ENCODE data around the gene GABRR3. TPM values are rescaled to one million over a fixed set of nuclear protein-coding genes. Genes with fewer than 3 reads are reported as not detected.

GABRR3 gene
- total RNA-seq, 2 experiments from 2014 or later = not detected

GRCh38 chr3:98002717-98003116 lies 32.4 kb downstream of the GABRR3 start:
- DNase-seq = no peak
- Mint-ChIP-seq H3K9me3 (ENCODE audit: insufficient read depth) (no peaks in the 10 kb centered on the region), H3K27ac (no peak overlapping the region), H3K36me3 (ENCODE audit: low read depth) (peaks cover 3% of the 10 kb centered on the region), H3K4me3 (no peak overlapping the region), H3K27me3 (ENCODE audit: low read depth) (peaks cover 9% of the 10 kb centered on the region), H3K4me1 (ENCODE audit: low read depth) (peaks cover 16% of the 10 kb centered on the region)
- no peak for ATAC-seq
- ChIA-PET POLR2A (no interaction called here), CTCF (interaction anchor here (1.2 to 3.3 kb wide), 3 partner anchors 11 to 23 kb away, joined by 5 to 14 read pairs (median 5); no protein-coding TSS in a partner anchor)

GRCh38 chr3:97999994-98000393 lies 35.1 kb downstream of the GABRR3 start:
- DNase-seq (no peak), ATAC-seq (no peak)
- H3K27me3 Mint-ChIP-seq (ENCODE audit: low read depth) = peaks cover 8% of the 10 kb centered on the region
- no peak overlapping the region for H3K27ac Mint-ChIP-seq
- H3K4me3 Mint-ChIP-seq = no peak overlapping the region
- peaks cover 3% of the 10 kb centered on the region for H3K36me3 Mint-ChIP-seq (ENCODE audit: low read depth)
- H3K4me1 Mint-ChIP-seq (ENCODE audit: low read depth) = peaks cover 10% of the 10 kb centered on the region
- ChIA-PET CTCF (interaction anchor here (0.9 kb wide), 1 partner anchor 9 kb away, joined by 4 read pairs; no protein-coding TSS in a partner anchor), POLR2A (no interaction called here)
- H3K9me3 Mint-ChIP-seq (ENCODE audit: insufficient read depth) = no peaks in the 10 kb centered on the region

- Mint-ChIP-seq H3K36me3 (ENCODE audit: low read depth) (peaks cover 3% of the 10 kb centered on the region), H3K27ac (no peak overlapping the region), H3K27me3 (ENCODE audit: low read depth) (peaks cover 8% of the 10 kb centered on the region), H3K9me3 (ENCODE audit: insufficient read depth) (no peaks in the 10 kb centered on the region), H3K4me1 (ENCODE audit: low read depth) (peaks cover 10% of the 10 kb centered on the region), H3K4me3 (no peak overlapping the region)
- DNase-seq = no peak
- POLR2A ChIA-PET = no interaction called here
- no peak for ATAC-seq
- CTCF ChIA-PET = no interaction called here
These were observed 36.0 kb downstream of the GABRR3 start for GRCh38 chr3:97999103-97999502.

GRCh38 chr3:97996988-97997387 lies 38.1 kb downstream of the GABRR3 start:
- Mint-ChIP-seq H3K36me3 (ENCODE audit: low read depth) (no peaks in the 10 kb centered on the region), H3K27ac (no peak overlapping the region), H3K4me1 (ENCODE audit: low read depth) (peaks cover 2% of the 10 kb centered on the region), H3K9me3 (ENCODE audit: insufficient read depth) (no peaks in the 10 kb centered on the region), H3K4me3 (no peak overlapping the region), H3K27me3 (ENCODE audit: low read depth) (peaks cover 19% of the 10 kb centered on the region)
- DNase-seq = no peak
- POLR2A ChIA-PET = no interaction called here
- CTCF ChIA-PET = interaction anchor here (1.0 kb wide), 1 partner anchor 27 kb away, joined by 3 read pairs; no protein-coding TSS in a partner anchor
- ATAC-seq = no peak

- ATAC-seq (no peak), DNase-seq (no peak)
- H3K36me3 Mint-ChIP-seq (ENCODE audit: low read depth) = no peaks in the 10 kb centered on the region
- peaks cover 22% of the 10 kb centered on the region for H3K4me1 Mint-ChIP-seq (ENCODE audit: low read depth)
- CTCF ChIA-PET = interaction anchor here (1.3 to 1.6 kb wide), 2 partner anchors 11 to 23 kb away, joined by 3 to 4 read pairs; no protein-coding TSS in a partner anchor
- POLR2A ChIA-PET = no interaction called here
- H3K27me3 Mint-ChIP-seq (ENCODE audit: low read depth) = peaks cover 14% of the 10 kb centered on the region
- H3K27ac Mint-ChIP-seq = no peak overlapping the region
- no peak overlapping the region for H3K4me3 Mint-ChIP-seq
- no peaks in the 10 kb centered on the region for H3K9me3 Mint-ChIP-seq (ENCODE audit: insufficient read depth)
These were observed 40.7 kb downstream of the GABRR3 start for GRCh38 chr3:97994328-97994945.

GRCh38 chr3:97993526-97993925 lies 41.6 kb downstream of the GABRR3 start:
- H3K9me3 Mint-ChIP-seq (ENCODE audit: insufficient read depth) = no peaks in the 10 kb centered on the region
- ChIA-PET POLR2A (no interaction called here), CTCF (interaction anchor here (2.9 kb wide), 1 partner anchor 29 kb away, joined by 18 read pairs; no protein-coding TSS in a partner anchor)
- H3K27ac Mint-ChIP-seq = no peak overlapping the region
- peaks cover 22% of the 10 kb centered on the region for H3K4me1 Mint-ChIP-seq (ENCODE audit: low read depth)
- H3K27me3 Mint-ChIP-seq (ENCODE audit: low read depth) = peaks cover 14% of the 10 kb centered on the region
- H3K36me3 Mint-ChIP-seq (ENCODE audit: low read depth) = no peaks in the 10 kb centered on the region
- DNase-seq (no peak), ATAC-seq (no peak)
- H3K4me3 Mint-ChIP-seq = no peak overlapping the region

- ATAC-seq (no peak), DNase-seq (no peak)
- Mint-ChIP-seq H3K4me3 (no peak overlapping the region), H3K27me3 (ENCODE audit: low read depth) (peaks cover 14% of the 10 kb centered on the region), H3K27ac (no peak overlapping the region), H3K4me1 (ENCODE audit: low read depth) (peaks cover 22% of the 10 kb centered on the region), H3K9me3 (ENCODE audit: insufficient read depth) (no peaks in the 10 kb centered on the region), H3K36me3 (ENCODE audit: low read depth) (peaks cover 2% of the 10 kb centered on the region)
- ChIA-PET POLR2A (interaction anchor here (1.2 kb wide), 1 partner anchor 9 kb away, joined by 3 read pairs; no protein-coding TSS in a partner anchor), CTCF (interaction anchor here (2.9 kb wide), 1 partner anchor 30 kb away, joined by 18 read pairs; no protein-coding TSS in a partner anchor)
These were observed 42.5 kb downstream of the GABRR3 start for GRCh38 chr3:97992547-97993173.

GRCh38 chr3:97991293-97991682 lies 43.8 kb downstream of the GABRR3 start:
- Mint-ChIP-seq H3K27ac (no peak overlapping the region), H3K36me3 (ENCODE audit: low read depth) (peaks cover 2% of the 10 kb centered on the region), H3K9me3 (ENCODE audit: insufficient read depth) (peaks cover 3% of the 10 kb centered on the region), H3K27me3 (ENCODE audit: low read depth) (peaks cover 12% of the 10 kb centered on the region), H3K4me3 (peak overlapping the region; percentile 13), H3K4me1 (ENCODE audit: low read depth) (peaks cover 22% of the 10 kb centered on the region)
- DNase-seq (no peak), ATAC-seq (peak; percentile 55)
- ChIA-PET CTCF (interaction anchor here (0.8 to 2.9 kb wide), 3 partner anchors 9 to 32 kb away, joined by 3 to 18 read pairs (median 4); no protein-coding TSS in a partner anchor), POLR2A (interaction anchor here (1.2 kb wide), 1 partner anchor 10 kb away, joined by 3 read pairs; no protein-coding TSS in a partner anchor)

GRCh38 chr3:97990624-97991292 lies 44.4 kb downstream of the GABRR3 start:
- Mint-ChIP-seq H3K9me3 (ENCODE audit: insufficient read depth) (peaks cover 3% of the 10 kb centered on the region), H3K36me3 (ENCODE audit: low read depth) (peaks cover 2% of the 10 kb centered on the region), H3K27me3 (ENCODE audit: low read depth) (peaks cover 12% of the 10 kb centered on the region), H3K4me3 (peak overlapping the region; percentile 13), H3K4me1 (ENCODE audit: low read depth) (peaks cover 22% of the 10 kb centered on the region), H3K27ac (no peak overlapping the region)
- no peak for DNase-seq
- ChIA-PET CTCF (interaction anchor here (0.8 to 2.9 kb wide), 3 partner anchors 10 to 32 kb away, joined by 3 to 18 read pairs (median 4); no protein-coding TSS in a partner anchor), POLR2A (no interaction called here)
- no peak for ATAC-seq

- H3K27ac Mint-ChIP-seq = no peak overlapping the region
- H3K27me3 Mint-ChIP-seq (ENCODE audit: low read depth) = peaks cover 10% of the 10 kb centered on the region
- no peak for ATAC-seq
- peaks cover 3% of the 10 kb centered on the region for H3K9me3 Mint-ChIP-seq (ENCODE audit: insufficient read depth)
- ChIA-PET CTCF (interaction anchor here (0.7 kb wide), 1 partner anchor 33 kb away, joined by 3 read pairs; no protein-coding TSS in a partner anchor), POLR2A (no interaction called here)
- H3K36me3 Mint-ChIP-seq (ENCODE audit: low read depth) = peaks cover 2% of the 10 kb centered on the region
- peaks cover 22% of the 10 kb centered on the region for H3K4me1 Mint-ChIP-seq (ENCODE audit: low read depth)
- DNase-seq = no peak
- H3K4me3 Mint-ChIP-seq = no peak overlapping the region
These were observed 46.1 kb downstream of the GABRR3 start for GRCh38 chr3:97988784-97989568.

GRCh38 chr3:97987306-97987705 lies 47.8 kb downstream of the GABRR3 start:
- DNase-seq (no peak), ATAC-seq (no peak)
- ChIA-PET CTCF (interaction anchor here (1.4 to 3.7 kb wide), 2 partner anchors 33 to 35 kb away, joined by 3 to 18 read pairs; no protein-coding TSS in a partner anchor), POLR2A (no interaction called here)
- Mint-ChIP-seq H3K27me3 (ENCODE audit: low read depth) (no peaks in the 10 kb centered on the region), H3K27ac (no peak overlapping the region), H3K4me1 (ENCODE audit: low read depth) (peaks cover 28% of the 10 kb centered on the region), H3K9me3 (ENCODE audit: insufficient read depth) (peaks cover 3% of the 10 kb centered on the region), H3K36me3 (ENCODE audit: low read depth) (peaks cover 2% of the 10 kb centered on the region), H3K4me3 (no peak overlapping the region)
